Mononuclear cell (primary cell): Measurements from ENCODE around the gene SIN3A. TPM values are rescaled to one million over a fixed set of nuclear protein-coding genes. Genes with fewer than 3 reads are reported as not detected.
A peak's percentile ranks its signal among the peaks of the same experiment; 100 is the strongest.
"Not testable (repeated sequence)": the region's sequence is repeated elsewhere in the genome, so short reads cannot be mapped to it uniquely, and the experiment has no call there.

Source experiments
- H3K27me3 ChIP-seq: 2 replicates; pipeline ENCODE4 v1.6.0; 2011; ENCODE audit warnings: low read length, control low read depth; ENCODE audit not compliant: insufficient read depth
- H3K4me1 ChIP-seq: 2 replicates; pipeline ENCODE4 v1.5.1; 2011; ENCODE audit warnings: mild to moderate bottlenecking, low read length, control low read depth; ENCODE audit not compliant: insufficient read depth
- H3K4me3 ChIP-seq: 2 replicates; pipeline ENCODE4 v1.5.1; 2011; ENCODE audit warnings: mild to moderate bottlenecking, low read length, moderate library complexity
- H3K9me3 ChIP-seq: 2 replicates; pipeline ENCODE4 v1.5.1; 2011; ENCODE audit warnings: low read depth, mild to moderate bottlenecking, control low read depth, low read length
- total RNA-seq: library from RNA; depleted of rRNA; stranded (reverse); fragments of >200 nt; gene quantifications from one replicate; pipeline ENCODE4 v1.2.3, GENCODE V29; 2012

SIN3A gene
- total RNA-seq, 1 donor = 100 TPM

- no peaks in the 10 kb centered on the region for H3K9me3 ChIP-seq
Measured at GRCh38 chr15:75348034-75348561, 103.4 kb downstream of the SIN3A start.

GRCh38 chr15:75347222-75348033 lies 104.1 kb downstream of the SIN3A start:
- Histone ChIP-seq H3K27me3 (peaks cover 26% of the 10 kb centered on the region), H3K4me1 (peaks cover 44% of the 10 kb centered on the region), H3K4me3 (peak overlapping the region; percentile 56), H3K9me3 (no peaks in the 10 kb centered on the region)

More at GRCh38 chr15:75348034-75348561, 103.4 kb downstream of the SIN3A start:
- H3K27me3 ChIP-seq = peaks cover 26% of the 10 kb centered on the region
- peak overlapping the region; percentile 56 for H3K4me3 ChIP-seq
- peaks cover 44% of the 10 kb centered on the region for H3K4me1 ChIP-seq

- Histone ChIP-seq H3K4me1 (peaks cover 44% of the 10 kb centered on the region), H3K4me3 (peak within 1 kb of the TSS; percentile 56), H3K9me3 (no peaks in the 10 kb centered on the region), H3K27me3 (peaks cover 26% of the 10 kb centered on the region)
Measured at GRCh38 chr15:75346796-75347221, 104.7 kb downstream of the SIN3A start, which contains the start of gene NEIL1. Gene NEIL1, plus strand, starts transcription at chr15:75347039. Its CDS starts 1,867 bp downstream, at chr15:75348906.

GRCh38 chr15:75343953-75344352 lies 107.5 kb downstream of the SIN3A start:
- not testable (repeated sequence) for H3K9me3 ChIP-seq, H3K4me3 ChIP-seq
- Histone ChIP-seq H3K27me3 (peaks cover 26% of the 10 kb centered on the region), H3K4me1 (peaks cover 24% of the 10 kb centered on the region)

- no peaks in the 10 kb centered on the region for H3K9me3 ChIP-seq
- peaks cover 7% of the 10 kb centered on the region for H3K4me1 ChIP-seq
- H3K4me3 ChIP-seq = no peak overlapping the region
- peaks cover 18% of the 10 kb centered on the region for H3K27me3 ChIP-seq
Measured at GRCh38 chr15:75342221-75342620, 109.3 kb downstream of the SIN3A start.

GRCh38 chr15:75339531-75340240 lies 111.8 kb downstream of the SIN3A start:
- Histone ChIP-seq H3K27me3 (no peaks in the 10 kb centered on the region), H3K4me3 (no peak overlapping the region), H3K4me1 (peaks cover 18% of the 10 kb centered on the region), H3K9me3 (no peaks in the 10 kb centered on the region)

- no peaks in the 10 kb centered on the region for H3K9me3 ChIP-seq
- peaks cover 18% of the 10 kb centered on the region for H3K4me1 ChIP-seq
- no peak overlapping the region for H3K4me3 ChIP-seq
- no peaks in the 10 kb centered on the region for H3K27me3 ChIP-seq
Measured at GRCh38 chr15:75338661-75339240, 112.7 kb downstream of the SIN3A start.

- Histone ChIP-seq H3K9me3 (no peaks in the 10 kb centered on the region), H3K27me3 (no peaks in the 10 kb centered on the region), H3K4me1 (peaks cover 18% of the 10 kb centered on the region), H3K4me3 (peak within 1 kb of the TSS; percentile 62)
Measured at GRCh38 chr15:75335705-75336355, 115.7 kb downstream of the SIN3A start, which contains the start of gene COMMD4. Gene COMMD4, plus strand, starts transcription at chr15:75336063. Its CDS starts 27 bp downstream, at chr15:75336090.

GRCh38 chr15:75335313-75335704 lies 116.2 kb downstream of the SIN3A start:
- Histone ChIP-seq H3K9me3 (no peaks in the 10 kb centered on the region), H3K4me3 (peak overlapping the region; percentile 62), H3K27me3 (no peaks in the 10 kb centered on the region), H3K4me1 (peaks cover 18% of the 10 kb centered on the region)

GRCh38 chr15:75333654-75334419 lies 117.7 kb downstream of the SIN3A start:
- H3K4me1 ChIP-seq = peaks cover 18% of the 10 kb centered on the region
- H3K9me3 ChIP-seq, H3K4me3 ChIP-seq, H3K27me3 ChIP-seq: not testable (repeated sequence)

GRCh38 chr15:75332093-75332492 lies 119.4 kb downstream of the SIN3A start:
- not testable (repeated sequence) for H3K9me3 ChIP-seq, H3K27me3 ChIP-seq, H3K4me3 ChIP-seq
- peaks cover 18% of the 10 kb centered on the region for H3K4me1 ChIP-seq

- no peaks in the 10 kb centered on the region for H3K4me1 ChIP-seq
- H3K9me3 ChIP-seq = no peaks in the 10 kb centered on the region
- H3K27me3 ChIP-seq = no peaks in the 10 kb centered on the region
Measured at GRCh38 chr15:75329571-75329970, 121.9 kb downstream of the SIN3A start.

GRCh38 chr15:75328493-75329314 lies 122.8 kb downstream of the SIN3A start:
- Histone ChIP-seq H3K4me1 (no peaks in the 10 kb centered on the region), H3K27me3 (no peaks in the 10 kb centered on the region), H3K4me3 (no peak overlapping the region), H3K9me3 (no peaks in the 10 kb centered on the region)

More at GRCh38 chr15:75329571-75329970, 121.9 kb downstream of the SIN3A start:
- H3K4me3 ChIP-seq = no peak overlapping the region
